ENCODE results near the gene THSD4.
"Not testable (repeated sequence)": the region's sequence is repeated elsewhere in the genome, so short reads cannot be mapped to it uniquely, and the experiment has no call there.

Gene THSD4

DNA sequence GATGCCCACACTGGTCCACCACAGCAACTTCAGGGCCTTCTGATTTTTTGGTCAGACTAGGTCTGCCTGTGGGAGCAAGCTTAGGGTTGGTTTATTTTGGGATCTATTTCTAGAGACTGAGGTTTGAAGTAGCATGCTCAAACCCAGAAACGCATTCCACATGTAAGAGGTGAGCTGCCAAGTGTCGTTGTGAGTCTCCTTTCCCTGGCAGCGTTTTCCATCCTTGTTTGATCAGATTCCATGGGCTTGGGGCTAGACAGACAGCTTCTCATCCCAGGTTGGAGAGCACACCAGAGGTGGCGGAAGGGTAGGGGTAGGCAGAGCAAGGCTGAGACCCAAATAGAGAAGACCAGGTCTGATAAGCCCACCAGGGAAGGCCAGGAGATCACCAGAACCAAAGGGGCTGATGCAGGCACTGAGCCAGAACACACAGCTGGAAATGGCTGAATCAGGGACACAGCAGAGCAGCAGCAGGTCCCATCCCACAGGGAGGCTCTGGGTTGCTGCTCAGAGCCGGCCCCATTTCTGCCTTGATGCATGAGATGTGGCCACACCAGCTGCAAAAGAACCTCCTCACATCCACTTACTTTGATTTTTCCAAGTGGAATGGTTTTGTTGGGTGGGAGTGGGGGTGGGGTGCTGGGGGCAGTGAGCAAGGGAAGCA lies 186.8 kb downstream of the THSD4 start:
- DNase-seq: no peak

DNA sequence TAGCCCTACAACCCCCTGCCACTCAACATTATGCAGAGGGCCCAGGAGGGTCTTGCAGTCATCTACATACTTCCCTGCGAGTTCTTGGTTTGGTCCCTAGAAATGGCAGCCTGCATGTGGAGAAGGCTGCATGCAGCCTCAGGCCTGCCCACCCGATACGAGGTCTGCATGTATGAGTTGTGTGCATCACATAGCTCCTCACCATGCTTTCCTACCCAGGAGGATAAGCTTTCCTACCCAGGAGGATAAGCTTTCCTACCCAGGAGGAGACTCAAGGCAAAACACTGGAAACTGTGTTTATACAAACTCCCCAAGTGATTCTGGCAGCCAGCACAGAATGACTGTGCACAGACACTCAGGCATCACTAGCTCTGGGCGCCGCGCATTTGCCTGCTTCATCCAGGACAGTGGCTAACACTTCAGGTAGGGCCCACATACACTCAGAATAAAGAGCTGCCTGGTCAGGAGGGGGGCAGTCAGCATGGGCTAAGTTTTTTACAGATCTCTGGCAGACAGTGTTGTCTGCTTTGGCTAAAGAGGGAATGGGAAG lies 187.7 kb downstream of the THSD4 start:
- DNase-seq: no peak

DNA sequence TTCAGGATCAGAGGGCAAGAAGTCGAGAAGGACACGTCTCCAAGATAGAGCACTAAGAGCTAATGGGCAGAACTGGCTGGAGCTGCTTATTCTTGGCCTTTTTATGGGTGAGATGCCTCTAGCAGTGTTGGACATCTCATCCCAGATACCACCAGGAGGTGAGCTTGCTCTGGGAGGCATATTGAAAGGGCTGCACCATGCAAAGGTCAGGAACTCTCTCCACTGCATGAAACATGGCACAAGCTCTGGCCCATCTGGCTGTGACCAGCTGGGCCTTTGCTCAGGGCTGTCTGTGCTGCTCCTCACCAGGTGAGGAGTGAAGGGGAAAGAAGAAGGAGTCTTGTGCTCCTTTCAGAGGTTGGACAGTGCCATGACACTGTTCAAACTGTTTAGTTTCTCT lies 188.7 kb downstream of the THSD4 start:
- DNase-seq: no peak

DNA sequence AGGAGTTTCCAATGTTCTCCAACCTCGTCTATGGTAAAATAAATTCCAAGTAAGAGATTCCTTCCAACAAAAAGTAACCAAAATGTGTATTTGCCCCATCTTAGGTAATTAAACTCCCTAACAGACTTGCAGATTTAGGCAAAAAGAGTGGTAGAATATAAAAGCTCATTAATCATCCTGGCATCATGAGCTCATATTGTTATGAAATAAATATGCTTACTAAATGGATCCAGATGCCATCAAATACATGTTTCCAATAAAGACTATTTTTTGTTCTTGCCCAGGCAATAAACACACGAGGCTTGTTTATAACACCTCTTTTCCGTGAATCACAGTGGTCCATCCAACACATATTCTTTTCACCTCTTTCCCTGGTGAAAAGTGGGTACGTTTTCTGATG lies 189.4 kb downstream of the THSD4 start:
- DNase-seq: no peak

DNA sequence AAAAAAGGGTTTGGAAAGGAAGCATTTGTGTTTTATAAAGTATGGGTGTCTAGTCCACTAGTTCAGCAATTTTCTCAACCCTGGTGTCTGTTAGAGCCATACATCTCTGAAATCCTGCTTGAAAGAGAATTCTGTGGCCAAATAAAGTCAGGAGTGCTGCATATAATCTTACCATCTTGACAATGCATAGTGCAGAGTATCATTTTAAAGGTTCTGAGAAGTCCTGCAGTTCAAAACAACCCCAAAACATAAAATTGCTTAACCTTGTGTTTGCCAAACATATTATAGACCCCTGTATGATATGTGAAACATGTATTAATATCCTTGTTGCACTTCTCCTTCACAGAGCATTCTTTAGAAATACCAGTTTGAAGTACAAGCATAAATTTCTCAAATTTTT lies 191.3 kb downstream of the THSD4 start:
- no peak for DNase-seq

DNA sequence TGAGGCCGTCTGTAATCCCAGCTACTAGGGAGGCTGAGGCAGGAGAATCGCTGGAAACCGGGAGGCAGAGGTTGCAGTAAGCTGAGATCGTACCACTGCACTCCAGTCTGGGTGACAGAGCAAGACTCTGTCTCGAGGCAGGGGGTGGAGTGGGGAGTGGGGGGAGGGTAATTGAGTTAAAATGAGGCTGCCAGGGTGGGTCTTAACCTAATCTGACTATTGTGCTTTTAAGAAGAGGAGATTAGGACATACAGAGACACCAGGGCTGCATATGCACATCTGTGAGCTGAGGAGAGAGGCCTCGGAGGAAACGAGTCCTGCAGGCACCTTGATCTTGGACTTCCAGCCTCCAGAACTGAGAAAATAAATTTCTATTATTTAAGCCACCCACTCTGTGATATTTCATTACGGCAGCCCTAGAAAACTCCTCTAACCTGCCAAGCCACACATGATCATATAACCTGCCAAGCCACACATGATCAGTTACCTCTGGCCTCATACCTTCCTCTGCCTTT lies 197.0 kb downstream of the THSD4 start:
- DNase-seq: no peak

DNA sequence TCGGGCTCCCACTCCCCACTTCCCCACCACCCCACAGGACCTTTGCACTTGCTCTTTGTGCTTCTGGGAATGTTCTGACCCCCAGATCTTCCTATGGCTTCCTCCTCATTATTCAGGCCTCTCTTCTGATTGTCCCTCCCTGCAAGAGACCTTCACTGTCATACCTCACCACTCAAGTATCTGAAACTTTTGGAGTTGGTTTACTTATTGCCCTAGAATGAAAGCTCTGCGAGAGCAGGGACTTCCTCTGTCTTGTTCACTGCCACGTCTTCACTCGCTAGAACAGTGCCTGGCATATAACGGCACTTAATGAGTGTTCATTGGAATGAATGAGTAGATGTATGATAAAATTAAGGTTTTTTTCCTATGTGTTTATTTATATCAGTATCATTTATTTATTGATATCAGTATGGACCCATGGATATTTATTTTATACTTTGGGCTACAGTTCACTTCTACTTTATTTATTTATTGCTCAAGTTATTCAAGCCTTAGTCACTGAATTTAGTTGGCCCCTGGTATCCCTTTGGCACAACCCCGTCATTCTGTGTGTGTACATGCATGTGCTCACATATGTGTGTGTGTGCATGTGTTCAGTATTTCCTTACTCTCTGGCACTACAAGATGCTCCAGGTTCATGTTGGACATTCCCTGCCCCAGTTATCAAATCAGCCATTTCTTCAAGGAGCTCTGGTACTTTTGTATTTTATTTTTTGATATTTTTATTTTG lies 197.6 kb downstream of the THSD4 start:
- no peak for DNase-seq

DNA sequence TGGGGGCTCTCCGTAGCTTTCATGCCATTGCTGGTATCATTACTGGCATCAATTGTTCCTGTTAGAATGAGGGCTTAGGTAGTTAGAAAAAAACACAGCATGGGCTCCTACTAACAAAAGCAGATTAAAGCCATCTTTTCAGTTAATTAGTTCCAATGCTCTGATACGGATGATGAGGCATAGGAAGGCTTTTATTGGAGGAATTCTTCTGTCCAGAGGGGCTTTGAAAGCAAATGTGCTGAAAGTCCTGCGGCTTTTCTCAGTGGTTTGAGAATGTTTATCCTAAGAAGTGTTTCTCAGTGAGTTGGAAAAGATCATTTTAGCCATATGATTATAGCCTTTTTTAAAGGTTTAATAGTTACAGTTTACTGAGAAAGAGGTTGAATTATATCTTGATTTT lies 198.5 kb downstream of the THSD4 start:
- DNase-seq: no peak

DNA sequence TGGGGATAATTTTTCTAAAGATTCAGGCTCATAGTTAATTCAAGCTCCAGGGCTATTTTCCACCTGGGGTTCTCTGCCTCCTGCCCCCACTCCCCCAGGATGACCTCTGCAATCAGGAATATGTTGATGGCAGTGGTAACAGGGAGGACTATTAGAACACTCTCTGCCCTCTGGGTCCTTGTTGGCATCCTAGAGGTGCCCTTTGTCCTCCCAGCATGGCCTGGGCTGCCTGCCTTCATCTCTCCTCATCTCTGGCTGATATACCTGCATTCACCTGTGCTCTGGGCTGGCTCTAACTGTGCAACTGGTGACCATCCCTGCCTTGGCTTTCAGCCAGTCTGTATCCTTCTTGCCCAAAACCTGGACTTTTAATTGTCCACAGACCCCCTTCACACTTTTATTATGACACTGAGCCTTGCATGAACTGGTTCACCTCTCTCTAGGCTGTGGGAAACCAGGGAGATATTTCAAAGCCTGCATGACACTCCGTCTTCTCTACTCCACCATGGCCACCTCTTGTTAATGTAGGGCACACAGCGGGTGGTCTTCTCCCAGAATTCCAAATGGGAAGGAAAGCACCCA lies 199.8 kb downstream of the THSD4 start:
- DNase-seq: no peak

DNA sequence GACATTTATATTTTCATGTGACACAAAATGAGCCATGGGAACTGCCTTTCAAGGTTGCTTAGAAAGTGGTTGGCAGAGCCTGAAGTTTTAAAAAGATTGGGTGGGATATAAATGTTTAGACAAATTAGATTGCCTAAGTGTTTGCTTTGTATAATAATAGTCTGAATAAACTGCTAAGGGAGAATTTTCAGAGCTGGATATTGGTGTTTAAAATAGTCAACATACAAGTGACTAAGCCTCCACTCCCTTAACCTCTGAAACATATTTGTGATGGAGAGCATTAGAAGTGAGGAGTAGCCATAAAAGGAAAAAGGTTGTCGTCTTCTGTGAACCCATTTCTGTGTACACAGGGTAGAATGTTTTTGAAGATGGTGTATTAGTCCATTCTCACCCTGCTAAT lies 201.6 kb downstream of the THSD4 start:
- DNase-seq: no peak

DNA sequence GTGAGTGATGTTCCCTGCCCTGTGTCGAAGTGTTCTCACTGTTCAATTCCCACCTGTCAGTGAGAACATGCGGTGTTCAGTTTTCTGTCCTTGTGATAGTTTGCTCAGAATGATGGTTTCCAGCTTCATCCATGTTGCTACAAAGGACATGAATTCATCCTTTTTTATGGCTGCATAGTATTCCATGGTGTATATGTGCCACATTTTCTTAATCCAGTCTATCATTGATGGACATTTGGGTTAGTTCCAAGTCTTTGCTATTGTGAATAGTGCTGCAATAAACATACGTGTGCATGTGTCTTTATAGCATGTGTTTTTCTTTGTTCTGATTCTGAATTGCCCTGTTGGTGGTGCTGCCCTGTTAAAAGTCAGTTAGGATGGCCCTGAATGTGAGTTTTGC lies 204.2 kb downstream of the THSD4 start:
- not testable (repeated sequence) for DNase-seq

DNA sequence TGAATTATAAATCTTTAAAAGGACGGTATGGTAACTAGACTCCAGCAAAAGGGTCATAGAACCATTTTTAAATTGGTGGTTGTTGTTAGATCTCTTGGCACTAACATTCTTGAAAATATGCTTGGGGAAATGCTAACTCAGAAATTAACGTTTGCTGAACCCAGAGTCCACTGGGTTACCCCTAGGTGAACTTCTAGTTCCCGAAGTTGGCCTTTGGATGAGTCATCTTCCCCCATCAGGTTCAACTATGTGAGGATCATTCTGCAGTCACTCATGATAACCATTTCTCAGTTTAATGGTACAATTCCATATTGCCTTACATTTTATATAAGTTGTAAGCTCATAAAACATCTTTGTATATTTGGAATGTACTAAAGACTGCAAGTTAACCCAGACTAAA lies 204.7 kb downstream of the THSD4 start:
- no peak for DNase-seq

DNA sequence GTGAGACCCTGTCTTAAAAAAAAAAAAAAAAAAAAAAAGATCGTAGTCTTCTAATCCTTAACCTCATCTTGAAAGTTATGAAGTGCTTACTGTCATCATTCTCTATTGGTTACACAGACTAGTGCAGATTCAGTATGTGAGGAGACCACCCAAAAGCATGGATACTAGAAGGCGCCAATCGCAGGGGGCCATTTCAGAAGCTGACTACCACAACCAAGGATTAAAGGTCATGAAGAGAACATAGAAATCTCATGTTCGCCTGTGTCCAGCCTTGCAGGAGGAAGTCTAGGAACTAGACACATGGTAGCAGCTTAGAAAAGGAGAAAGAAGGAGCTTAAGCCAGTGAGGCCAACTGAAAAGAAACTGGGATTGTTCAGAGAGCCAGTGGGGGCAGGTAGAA lies 207.8 kb downstream of the THSD4 start:
- DNase-seq: no peak

DNA sequence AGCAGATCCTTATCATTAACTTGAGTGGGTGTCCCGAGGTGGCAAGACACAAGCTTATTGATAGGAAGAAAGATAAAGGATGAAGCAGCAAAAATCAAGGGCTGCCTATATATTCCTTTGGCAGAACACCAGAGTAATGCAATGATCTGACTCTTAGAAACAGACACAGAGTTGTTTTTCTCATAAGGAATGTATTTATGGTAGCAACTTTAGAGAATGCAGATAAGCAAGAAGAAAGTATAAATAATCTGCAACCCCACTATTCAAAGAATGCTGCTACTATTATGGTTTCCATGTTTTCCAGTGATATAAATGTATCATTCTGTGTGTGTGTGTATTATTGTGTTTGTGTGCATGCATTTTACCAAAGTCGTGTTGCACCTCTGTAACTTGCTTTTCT lies 208.3 kb downstream of the THSD4 start:
- no peak for DNase-seq

DNA sequence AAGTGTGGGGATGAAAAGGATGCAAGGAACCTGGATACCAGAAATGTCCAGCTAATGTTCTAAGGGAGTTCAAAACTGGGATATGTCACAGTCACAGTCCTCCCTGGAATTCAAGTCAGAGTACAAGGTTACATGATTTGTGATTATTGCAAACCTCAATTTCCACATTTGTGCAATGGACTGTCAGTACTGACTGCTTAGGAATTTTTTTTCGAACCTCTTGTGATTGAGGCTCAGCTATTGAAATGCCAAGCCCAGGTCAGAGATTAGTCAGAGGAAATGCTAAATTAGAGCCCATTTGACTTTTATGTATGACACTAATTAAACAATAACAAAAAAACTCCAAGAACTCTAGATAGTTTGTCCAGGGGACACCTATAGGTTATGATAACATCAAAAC lies 210.2 kb downstream of the THSD4 start:
- DNase-seq: no peak

DNA sequence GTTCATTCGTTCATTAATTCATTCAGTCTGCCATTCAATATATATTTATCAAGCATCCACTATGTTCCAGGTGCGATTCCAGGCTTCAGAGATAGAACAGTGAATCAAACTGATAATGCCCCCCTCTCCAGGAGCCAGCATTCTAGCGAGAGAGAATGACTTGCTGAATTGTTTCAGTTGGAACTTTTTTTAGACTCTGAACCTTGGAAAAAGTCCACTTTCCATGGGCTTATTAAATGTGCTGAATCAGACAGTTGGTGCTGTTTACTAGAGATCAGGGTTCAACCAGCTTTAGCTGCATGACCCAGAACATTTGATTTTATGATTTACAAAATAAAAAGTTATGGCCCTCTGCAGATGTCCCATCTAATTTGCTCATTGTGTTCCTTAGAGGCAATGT lies 213.2 kb downstream of the THSD4 start:
- DNase-seq: no peak

DNA sequence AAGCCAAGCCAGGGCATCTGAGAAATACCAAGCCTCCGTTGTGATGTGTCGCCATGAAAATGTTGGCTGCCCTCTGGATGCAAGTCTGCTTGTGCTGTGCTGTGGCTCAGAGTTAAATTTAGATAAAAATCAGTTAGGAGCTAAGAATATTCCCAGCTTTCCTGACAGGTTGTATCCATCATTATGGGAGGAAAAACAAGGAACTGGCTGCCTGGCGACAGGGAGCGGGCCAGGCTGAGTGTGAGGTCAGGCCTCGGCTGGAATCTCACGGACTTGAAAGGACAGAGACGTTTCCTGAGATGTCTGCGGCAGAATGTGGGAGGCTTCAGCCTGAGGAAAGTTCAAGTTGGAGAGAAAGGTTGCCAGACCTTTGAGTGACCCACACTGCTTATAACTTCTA lies 213.8 kb downstream of the THSD4 start:
- no peak for DNase-seq

DNA sequence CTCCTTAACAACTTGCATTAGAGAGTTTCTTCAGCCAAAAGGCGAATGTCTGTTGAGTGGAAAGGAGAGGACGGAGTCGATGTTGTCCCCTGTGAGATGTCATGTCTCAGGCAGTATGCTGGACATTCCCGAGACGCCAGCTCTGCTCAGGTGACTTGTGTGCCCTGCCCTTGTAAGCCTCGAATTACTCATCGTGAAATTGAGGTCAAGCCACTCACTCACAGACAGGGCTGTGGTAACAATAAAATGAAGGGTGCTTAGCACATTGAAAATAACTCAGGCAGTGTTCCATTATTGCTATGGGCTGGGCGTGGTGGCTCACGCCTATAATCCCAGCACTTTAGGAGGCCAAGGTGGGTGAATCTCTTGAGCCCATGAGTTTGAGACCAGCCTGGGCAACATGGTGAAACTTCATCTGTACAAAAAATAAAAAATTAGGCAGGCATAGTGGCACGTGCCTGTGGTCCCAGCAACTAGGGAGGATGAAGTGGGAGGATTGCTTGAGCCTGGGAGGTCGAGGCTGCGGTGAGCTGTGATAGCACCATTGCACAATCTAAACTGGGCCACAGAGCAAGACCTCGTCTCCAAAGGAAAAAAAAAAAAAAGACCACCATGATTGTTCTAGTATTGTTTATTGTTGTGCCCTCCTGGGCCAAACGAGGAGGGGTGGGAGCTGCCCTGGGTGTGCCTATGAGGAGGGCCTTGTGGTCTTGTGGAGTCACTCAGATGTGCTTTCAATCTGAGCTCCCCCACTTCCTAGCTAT lies 214.4 kb downstream of the THSD4 start:
- no peak for DNase-seq

DNA sequence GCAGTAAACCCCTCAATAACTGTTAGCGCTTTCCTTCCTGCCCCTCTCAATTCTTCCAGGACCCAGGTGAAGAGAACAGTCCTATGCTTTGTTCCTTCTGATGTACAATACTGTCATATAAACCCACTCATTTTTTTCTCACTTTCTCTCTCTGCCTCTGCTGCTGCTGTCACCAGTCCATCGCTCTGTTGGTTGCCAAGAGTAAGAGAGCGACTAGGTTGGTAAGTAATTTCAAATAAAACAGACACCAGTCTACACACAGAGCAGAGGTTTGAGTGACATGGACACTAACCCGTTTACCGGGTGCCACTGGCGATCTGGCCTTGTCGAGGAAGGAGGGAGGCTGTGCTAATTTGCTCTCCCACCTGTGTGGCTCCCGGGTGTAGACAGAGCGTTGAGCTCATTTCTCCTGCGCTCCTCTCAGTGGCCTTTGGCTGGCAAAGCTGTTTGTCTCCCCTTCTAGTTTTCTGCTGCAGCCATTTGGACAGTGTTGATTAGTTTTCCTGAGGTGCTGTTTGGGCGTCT lies 215.4 kb downstream of the THSD4 start:
- DNase-seq: no peak

DNA sequence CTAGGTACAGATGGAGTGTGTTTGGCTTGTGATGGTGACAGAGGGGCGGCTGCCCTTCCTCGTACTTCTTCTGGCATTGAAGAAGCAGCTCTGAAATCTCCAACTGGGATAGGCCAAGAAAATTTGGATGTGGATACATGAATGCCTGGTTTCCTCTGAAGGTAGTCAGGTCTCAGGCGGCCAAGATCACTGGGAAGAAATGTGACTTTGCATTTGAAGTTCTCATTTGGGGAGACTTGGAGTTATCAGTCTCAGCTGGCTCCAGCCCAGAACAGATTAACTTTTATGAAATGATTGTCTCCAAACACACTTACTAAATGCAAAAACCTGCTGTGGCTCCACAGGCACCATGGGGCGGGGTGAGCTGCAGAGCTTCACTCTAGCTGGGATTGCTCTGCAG lies 215.9 kb downstream of the THSD4 start:
- DNase-seq: no peak

DNA sequence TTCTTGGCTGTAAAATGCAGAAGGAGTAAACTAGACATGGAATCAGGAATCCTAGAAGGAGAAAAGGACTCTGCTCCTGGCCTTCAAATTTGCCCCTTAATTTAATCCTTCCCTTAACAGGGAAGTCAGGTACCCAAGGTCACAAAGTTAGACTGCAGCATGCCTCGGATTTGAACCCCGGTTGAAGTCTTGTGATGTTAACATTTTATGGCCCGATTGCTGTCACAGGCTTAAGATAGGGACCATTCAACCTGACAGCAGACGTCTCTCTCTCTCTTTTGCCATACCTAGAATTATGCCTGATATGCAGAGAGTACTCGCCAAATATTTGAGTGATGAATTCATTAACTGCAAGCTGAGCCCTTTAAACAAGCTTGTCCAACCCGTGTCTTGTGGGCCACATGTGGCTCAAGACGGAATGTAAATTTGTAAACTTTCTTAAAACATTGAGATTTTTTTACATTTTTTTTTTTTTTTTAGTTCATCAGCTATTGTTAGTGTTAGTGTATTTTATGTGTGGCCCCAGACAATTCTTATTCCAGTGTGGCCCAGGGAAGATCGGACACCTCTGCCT lies 217.2 kb downstream of the THSD4 start:
- no peak for DNase-seq

DNA sequence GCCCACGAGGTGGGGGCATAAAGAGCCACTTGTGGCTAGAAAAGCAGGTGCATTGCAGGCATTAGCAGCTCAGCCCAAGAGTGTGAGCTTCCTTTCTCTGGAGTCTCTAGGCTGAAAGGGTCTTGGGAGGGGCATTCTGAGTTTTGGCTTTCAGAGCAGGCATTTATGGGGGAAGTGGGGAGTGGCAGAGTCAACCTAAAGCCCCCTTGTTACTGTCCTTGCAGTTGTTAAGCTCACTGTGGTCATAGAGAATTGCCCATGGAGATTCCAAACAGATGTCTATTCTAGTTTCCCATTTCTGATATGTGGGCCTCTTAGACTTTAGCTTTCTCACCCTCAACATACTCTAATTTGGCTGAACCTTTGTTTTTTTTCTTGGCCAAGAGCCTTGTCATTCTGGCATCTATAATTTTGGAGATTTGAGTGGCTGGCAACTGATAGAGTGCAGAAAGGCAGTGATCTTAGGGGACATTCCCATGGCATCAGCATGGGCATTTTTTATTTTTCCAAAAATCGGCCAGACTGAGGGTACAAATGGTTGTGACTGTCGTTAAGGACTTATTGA lies 217.9 kb downstream of the THSD4 start:
- no peak for DNase-seq
